Loucy (cell line): Measurements from ENCODE around the gene DSC1.

Experiments
- H2AFZ ChIP-seq: fragments of 200-600 bp; sonication (generic); 2 replicates; pipeline ENCODE4 v1.6.0; 2016; ENCODE audit warnings: antibody characterized with exemption, mild to moderate bottlenecking, low read length, moderate library complexity
- H3F3A ChIP-seq: fragments of 200-600 bp; 2 replicates; pipeline ENCODE4 v1.6.0; 2016; ENCODE audit warnings: antibody characterized with exemption, low read depth, mild to moderate bottlenecking
- H3K27me3 ChIP-seq: fragments of 200-600 bp; sonication (generic); 2 replicates; pipeline ENCODE4 v1.6.1; 2014; ENCODE audit warnings: low read length, mild to moderate bottlenecking; ENCODE audit not compliant: insufficient read depth, poor library complexity, severe bottlenecking
- H3K36me3 ChIP-seq: fragments of 200-600 bp; sonication (generic); 2 replicates; pipeline ENCODE4 v1.6.1; 2016; ENCODE audit warnings: low read length; ENCODE audit not compliant: insufficient read depth
- H3K4me1 ChIP-seq: fragments of 200-600 bp; sonication (generic); 2 replicates; pipeline ENCODE4 v1.5.1; 2014; ENCODE audit warnings: low read length, mild to moderate bottlenecking; ENCODE audit not compliant: insufficient read depth, poor library complexity, severe bottlenecking
- H3K4me2 ChIP-seq: fragments of 200-600 bp; sonication (generic); 2 replicates; pipeline ENCODE4 v1.6.0; 2014; ENCODE audit warnings: antibody characterized with exemption, low read length, low read depth, mild to moderate bottlenecking; ENCODE audit not compliant: poor library complexity, severe bottlenecking
- H3K4me3 ChIP-seq: fragments of 200-600 bp; sonication (generic); 2 replicates; pipeline ENCODE4 v1.5.1; 2014; ENCODE audit warnings: low read length, mild to moderate bottlenecking, mixed read lengths; ENCODE audit not compliant: poor library complexity, severe bottlenecking
- H3K79me2 ChIP-seq: fragments of 200-600 bp; sonication (generic); 2 replicates; pipeline ENCODE4 v1.6.1; 2014; ENCODE audit warnings: low read length; ENCODE audit not compliant: insufficient read depth
- H3K9ac ChIP-seq: fragments of 200-600 bp; sonication (generic); 2 replicates; pipeline ENCODE4 v1.6.0; 2014; ENCODE audit warnings: mild to moderate bottlenecking, low read depth, low read length, moderate library complexity; ENCODE audit not compliant: poor library complexity, severe bottlenecking
- H3K9me2 ChIP-seq: fragments of 200-600 bp; sonication (generic); replicated peaks from 2 replicates; pipeline ENCODE4 v1.6.1; 2016; ENCODE audit warnings: low read depth, low read length, mixed read lengths
- H3K9me3 ChIP-seq: fragments of 200-600 bp; sonication (generic); 2 replicates; pipeline ENCODE4 v1.6.1; 2014; ENCODE audit warnings: mild to moderate bottlenecking, antibody characterized with exemption, low read length, low read depth; ENCODE audit not compliant: insufficient read depth
- H4K20me1 ChIP-seq: fragments of 200-600 bp; sonication (generic); 2 replicates; pipeline ENCODE4 v1.6.0; 2014; ENCODE audit warnings: antibody characterized with exemption, low read length, mild to moderate bottlenecking; ENCODE audit not compliant: insufficient read depth, poor library complexity, severe bottlenecking
- EZH2phosphoT487 ChIP-seq: fragments of 200-600 bp; IDR thresholded peaks from 2 replicates; pipeline ENCODE4 v1.6.1; 2018; ENCODE audit warnings: antibody characterized with exemption, mild to moderate bottlenecking, moderate library complexity, borderline replicate concordance
- TF ChIP-seq, protein P1 (sequence below): fragments of 200-600 bp; sonication (generic); conservative IDR thresholded peaks from 2 replicates; pipeline ENCODE4 v1.5.1; 2014; ENCODE audit warnings: mild to moderate bottlenecking, antibody characterized with exemption, low read length

The DSC1 gene

DNA sequence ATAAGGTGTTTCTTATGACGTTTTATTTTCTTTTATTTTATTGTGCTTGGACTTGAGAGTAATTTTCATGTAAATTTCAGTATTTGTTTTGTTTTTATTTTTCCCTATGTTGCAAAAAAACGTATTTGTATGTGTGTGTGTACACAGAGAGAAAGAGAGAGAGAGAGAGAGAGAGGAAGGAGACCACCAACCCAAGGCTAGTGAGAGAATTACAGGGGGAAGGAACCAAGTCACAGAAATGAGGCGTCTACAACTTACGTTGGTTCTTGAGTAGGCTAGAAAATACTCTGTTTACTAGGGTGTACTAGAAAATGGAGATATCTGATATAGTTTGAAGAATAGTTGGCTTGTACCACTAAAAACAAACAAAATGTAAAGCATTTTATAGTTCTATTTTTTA, 7.7 kb upstream of the DSC1 start:
- Histone ChIP-seq H3K9me3 (no peaks in the 10 kb centered on the region), H2AFZ (no peak overlapping the region), H3F3A (no peaks in the 10 kb centered on the region), H3K27me3 (no peaks in the 10 kb centered on the region), H3K4me2 (no peak overlapping the region), H3K4me3 (no peak overlapping the region), H3K9me2 (no peaks in the 10 kb centered on the region), H3K36me3 (no peaks in the 10 kb centered on the region), H4K20me1 (no peaks in the 10 kb centered on the region), H3K4me1 (no peaks in the 10 kb centered on the region), H3K9ac (no peak overlapping the region), H3K79me2 (no peaks in the 10 kb centered on the region)
- no peak for TF ChIP-seq EZH2phosphoT487
- TF ChIP-seq, protein P1, sequence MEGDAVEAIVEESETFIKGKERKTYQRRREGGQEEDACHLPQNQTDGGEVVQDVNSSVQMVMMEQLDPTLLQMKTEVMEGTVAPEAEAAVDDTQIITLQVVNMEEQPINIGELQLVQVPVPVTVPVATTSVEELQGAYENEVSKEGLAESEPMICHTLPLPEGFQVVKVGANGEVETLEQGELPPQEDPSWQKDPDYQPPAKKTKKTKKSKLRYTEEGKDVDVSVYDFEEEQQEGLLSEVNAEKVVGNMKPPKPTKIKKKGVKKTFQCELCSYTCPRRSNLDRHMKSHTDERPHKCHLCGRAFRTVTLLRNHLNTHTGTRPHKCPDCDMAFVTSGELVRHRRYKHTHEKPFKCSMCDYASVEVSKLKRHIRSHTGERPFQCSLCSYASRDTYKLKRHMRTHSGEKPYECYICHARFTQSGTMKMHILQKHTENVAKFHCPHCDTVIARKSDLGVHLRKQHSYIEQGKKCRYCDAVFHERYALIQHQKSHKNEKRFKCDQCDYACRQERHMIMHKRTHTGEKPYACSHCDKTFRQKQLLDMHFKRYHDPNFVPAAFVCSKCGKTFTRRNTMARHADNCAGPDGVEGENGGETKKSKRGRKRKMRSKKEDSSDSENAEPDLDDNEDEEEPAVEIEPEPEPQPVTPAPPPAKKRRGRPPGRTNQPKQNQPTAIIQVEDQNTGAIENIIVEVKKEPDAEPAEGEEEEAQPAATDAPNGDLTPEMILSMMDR = no peak

DNA sequence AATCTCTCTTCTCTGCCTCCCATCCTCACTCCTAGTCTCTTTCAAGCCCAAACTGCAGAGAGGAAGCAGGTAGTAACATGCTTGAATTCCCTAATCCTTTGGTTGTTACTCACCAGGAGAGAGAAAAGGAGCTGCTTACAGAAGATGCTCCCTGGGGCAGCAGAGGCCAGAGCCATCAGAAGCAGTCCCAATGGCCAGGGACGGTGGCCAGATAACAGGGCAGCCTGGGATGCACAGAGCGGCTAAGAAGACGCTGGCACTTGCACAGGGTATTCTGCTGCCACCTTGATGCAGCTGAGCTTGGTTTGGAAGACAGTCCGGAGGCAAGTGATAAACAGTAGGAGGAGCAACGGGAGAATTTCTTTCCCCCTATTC, 250 bp downstream of the DSC1 start:
- Histone ChIP-seq H3K27me3 (no peaks in the 10 kb centered on the region), H3F3A (no peaks in the 10 kb centered on the region), H3K4me1 (no peaks in the 10 kb centered on the region), H4K20me1 (no peaks in the 10 kb centered on the region), H3K9me3 (no peaks in the 10 kb centered on the region), H3K4me2 (no peak overlapping the region), H3K36me3 (no peaks in the 10 kb centered on the region), H2AFZ (no peak overlapping the region), H3K79me2 (no peaks in the 10 kb centered on the region), H3K9me2 (no peaks in the 10 kb centered on the region), H3K4me3 (no peak overlapping the region), H3K9ac (no peak overlapping the region)
- TF ChIP-seq, protein P1 = no peak
- TF ChIP-seq EZH2phosphoT487 = no peak

DNA sequence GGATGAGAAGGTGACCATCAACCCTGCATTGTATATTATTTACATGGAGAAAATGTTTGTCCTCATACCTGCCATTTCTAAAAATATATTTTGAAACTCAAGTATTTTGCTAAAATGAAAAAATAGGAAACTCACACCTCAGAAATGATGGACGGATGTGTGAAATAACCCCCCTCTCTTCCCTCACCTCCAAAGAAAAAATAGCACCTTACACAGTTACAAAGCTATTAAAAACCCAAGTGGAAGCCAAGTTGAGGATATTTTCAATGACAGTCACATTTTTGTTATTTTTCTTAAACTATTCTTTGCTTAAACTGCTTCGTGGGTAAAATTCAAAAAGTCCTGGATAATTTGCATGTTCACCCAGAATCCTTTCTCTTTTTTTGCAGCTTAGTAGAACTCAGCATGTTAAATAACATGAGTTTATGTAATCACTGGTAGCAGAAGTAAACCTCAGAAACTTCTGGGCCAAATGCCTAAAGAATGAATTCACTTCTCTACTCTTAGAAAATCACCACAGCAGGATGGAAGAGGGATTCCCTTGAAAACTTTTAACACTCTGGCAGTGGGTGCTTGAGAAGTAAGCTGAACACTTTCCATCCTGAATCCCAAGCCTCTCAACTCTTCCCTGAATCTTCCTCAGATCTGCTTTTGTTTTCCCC, 768 bp downstream of the DSC1 start:
- no peak overlapping the region for H2AFZ ChIP-seq
- no peak overlapping the region for H3K4me2 ChIP-seq
- no peak overlapping the region for H3K9ac ChIP-seq
- H4K20me1 ChIP-seq = no peaks in the 10 kb centered on the region
- H3K79me2 ChIP-seq = no peaks in the 10 kb centered on the region
- H3K36me3 ChIP-seq = no peaks in the 10 kb centered on the region
- no peaks in the 10 kb centered on the region for H3K9me3 ChIP-seq
- H3K27me3 ChIP-seq = no peaks in the 10 kb centered on the region
- no peaks in the 10 kb centered on the region for H3F3A ChIP-seq
- H3K9me2 ChIP-seq = no peaks in the 10 kb centered on the region
- no peaks in the 10 kb centered on the region for H3K4me1 ChIP-seq
- TF ChIP-seq EZH2phosphoT487 = no peak
- TF ChIP-seq, protein P1 = no peak
- no peak overlapping the region for H3K4me3 ChIP-seq
